PC-3 (cell line): Measurements from ENCODE around the gene ASTN2. TPM values are rescaled to one million over a fixed set of nuclear protein-coding genes. Genes with fewer than 3 reads are reported as not detected.
A peak's percentile ranks its signal among the peaks of the same experiment; 100 is the strongest.
"Not testable (repeated sequence)": the region's sequence is repeated elsewhere in the genome, so short reads cannot be mapped to it uniquely, and the experiment has no call there.

Experiments
- ATAC-seq: fragments of 200-7000 bp; cut with Tn5 transposase; 2 replicates; pipeline ENCODE4 v1.9.1; 2020; ENCODE audit warnings: mild to moderate bottlenecking, moderate library complexity
- BruUV-seq: library from RNA; stranded (reverse); fragments of 400-500 nt; replicated peaks from 2 replicates; lab custom pipeline; 2021; lab: Mats Ljungman, UMichigan
- CTCF ChIA-PET: fragments of 300-600 bp; sonication (Branson Sonifier 250); formaldehyde crosslinking; loops from one replicate; lab custom pipeline; 2022; ENCODE audit warnings: antibody characterized with exemption; lab: Charles Lee
- POLR2A ChIA-PET: fragments of 300-600 bp; sonication (Branson Sonifier 250); formaldehyde crosslinking; loops from one replicate; lab custom pipeline; 2022; ENCODE audit warnings: antibody characterized with exemption; ENCODE audit not compliant: unreplicated experiment; lab: Charles Lee
- DNase-seq: peaks from one replicate; pipeline ENCODE4 v3.0.0-alpha.2; 2015
- H2AFZ ChIP-seq: fragments of 300-600 bp; sonication (generic); 2 replicates; pipeline ENCODE4 v1.6.0; 2016; ENCODE audit warnings: antibody characterized with exemption, low read length
- H3F3A ChIP-seq: fragments of 300-600 bp; sonication (generic); one replicate; pipeline ENCODE4 v1.6.0; 2017; ENCODE audit warnings: antibody characterized with exemption, low read length, control low read depth, mild to moderate bottlenecking; ENCODE audit not compliant: unreplicated experiment
- H3K27ac ChIP-seq: fragments of 300-600 bp; sonication (generic); 2 replicates; pipeline ENCODE4 v1.5.1; 2016; ENCODE audit warnings: mild to moderate bottlenecking, low read length
- H3K27me3 ChIP-seq: fragments of 300-600 bp; sonication (generic); 2 replicates; pipeline ENCODE4 v1.6.1; 2016; ENCODE audit warnings: low read length, mixed read lengths
- H3K36me3 ChIP-seq: fragments of 300-600 bp; sonication (generic); 2 replicates; pipeline ENCODE4 v1.6.1; 2016; ENCODE audit warnings: low read depth, mixed run types, low read length, mixed read lengths
- H3K4me1 ChIP-seq: fragments of 300-600 bp; sonication (generic); 2 replicates; pipeline ENCODE4 v1.5.1; 2016; ENCODE audit warnings: low read length; ENCODE audit not compliant: insufficient read depth
- H3K4me2 ChIP-seq: fragments of 300-600 bp; sonication (generic); 2 replicates; pipeline ENCODE4 v1.6.0; 2016; ENCODE audit warnings: low read length
- H3K4me3 ChIP-seq: fragments of 300-600 bp; sonication (generic); 2 replicates; pipeline ENCODE4 v1.5.1; 2016; ENCODE audit warnings: mild to moderate bottlenecking, low read length, mixed read lengths
- H3K79me2 ChIP-seq: fragments of 300-600 bp; sonication (generic); 2 replicates; pipeline ENCODE4 v1.6.1; 2017; ENCODE audit warnings: low read length, mixed read lengths
- H3K9ac ChIP-seq: fragments of 300-600 bp; sonication (generic); 2 replicates; pipeline ENCODE4 v1.6.0; 2016; ENCODE audit warnings: mild to moderate bottlenecking, low read length
- H3K9me2 ChIP-seq: fragments of 300-600 bp; sonication (generic); replicated peaks from 2 replicates; pipeline ENCODE4 v1.6.1; 2016; ENCODE audit warnings: mixed run types, low read length, mixed read lengths
- H3K9me3 ChIP-seq: fragments of 300-600 bp; sonication (generic); 2 replicates; pipeline ENCODE4 v1.6.1; 2016; ENCODE audit warnings: low read length, mixed read lengths
- H4K20me1 ChIP-seq: fragments of 300-600 bp; sonication (generic); 2 replicates; pipeline ENCODE4 v1.6.1; 2016; ENCODE audit warnings: low read length, mixed read lengths
- EZH2 ChIP-seq: fragments of 300-600 bp; sonication (generic); IDR thresholded peaks from one replicate; pipeline ENCODE4 v1.6.1; 2017; ENCODE audit warnings: antibody characterized with exemption, mild to moderate bottlenecking, low read length; ENCODE audit not compliant: unreplicated experiment
- EZH2phosphoT487 ChIP-seq: fragments of 300-600 bp; sonication (generic); IDR thresholded peaks from 2 replicates; pipeline ENCODE4 v1.6.1; 2018; ENCODE audit warnings: mild to moderate bottlenecking, antibody characterized with exemption, low read length, borderline replicate concordance
- intact Hi-C: fragments of 100-400 bp; cut with micrococcal nuclease; formaldehyde crosslinking; loops from 2 replicates; pipeline ENCODE4 v1.9.0; 2023
- total RNA-seq: library from RNA; depleted of rRNA; stranded (reverse); fragments of >200 nt; gene quantifications from 2 replicates; pipeline ENCODE4 v1.2.3, GENCODE V29; 2014
- TF ChIP-seq, protein P1 (sequence below): fragments of 300-600 bp; sonication (generic); conservative IDR thresholded peaks from 2 replicates; pipeline ENCODE4 v1.5.1; 2017; ENCODE audit warnings: antibody characterized with exemption, low read depth, mild to moderate bottlenecking, low read length

The ASTN2 gene
- total RNA-seq, 1 experiment from 2014 or later: 3.5 TPM

DNA sequence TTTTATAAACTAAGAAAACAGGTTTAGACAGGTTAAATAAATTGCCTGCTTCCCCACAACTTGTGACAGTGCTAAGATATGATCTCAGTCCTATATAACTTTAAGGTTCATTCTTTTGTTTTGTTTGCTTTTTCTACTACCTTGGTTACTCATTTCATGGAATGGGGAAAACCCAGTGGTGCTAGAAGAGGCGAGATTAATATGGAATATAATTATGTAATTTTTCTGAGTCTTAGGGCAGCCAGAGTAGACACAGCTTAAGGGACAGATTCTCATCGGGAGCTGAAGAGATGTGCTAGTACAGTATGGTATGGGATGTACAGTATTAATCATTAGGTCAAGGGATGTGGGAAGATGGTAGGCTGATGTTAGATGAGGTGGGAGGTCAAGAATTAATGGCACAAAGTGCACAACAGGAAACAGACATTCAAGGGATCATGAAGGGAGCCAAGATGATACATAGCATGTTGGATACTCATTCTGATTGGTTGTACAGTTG is 721.6 kb downstream of the ASTN2 start:
- Histone ChIP-seq H3K36me3 (peaks cover 5% of the 10 kb centered on the region; the same call in 1 of the 2 replicates), H4K20me1 (peaks cover 3% of the 10 kb centered on the region; the same call in 1 of the 2 replicates), H3K79me2 (peaks cover 73% of the 10 kb centered on the region), H3F3A (no peaks in the 10 kb centered on the region), H3K9me2 (no peaks in the 10 kb centered on the region), H3K4me2 (peak overlapping the region; percentile 15; the same call in 1 of the 2 replicates), H3K27me3 (no peaks in the 10 kb centered on the region), H3K4me1 (peaks cover 30% of the 10 kb centered on the region), H3K27ac (peak overlapping the region; percentile 51), H3K9ac (no peak overlapping the region), H3K4me3 (no peak overlapping the region), H2AFZ (no peak overlapping the region), H3K9me3 (no peaks in the 10 kb centered on the region)
- BruUV-seq: no TSS peak
- peak; percentile 69 for ATAC-seq
- CTCF ChIA-PET: no interaction called here
- intact Hi-C loops: no loop called here
- peak; percentile 60 for DNase-seq
- TF ChIP-seq, protein P1, sequence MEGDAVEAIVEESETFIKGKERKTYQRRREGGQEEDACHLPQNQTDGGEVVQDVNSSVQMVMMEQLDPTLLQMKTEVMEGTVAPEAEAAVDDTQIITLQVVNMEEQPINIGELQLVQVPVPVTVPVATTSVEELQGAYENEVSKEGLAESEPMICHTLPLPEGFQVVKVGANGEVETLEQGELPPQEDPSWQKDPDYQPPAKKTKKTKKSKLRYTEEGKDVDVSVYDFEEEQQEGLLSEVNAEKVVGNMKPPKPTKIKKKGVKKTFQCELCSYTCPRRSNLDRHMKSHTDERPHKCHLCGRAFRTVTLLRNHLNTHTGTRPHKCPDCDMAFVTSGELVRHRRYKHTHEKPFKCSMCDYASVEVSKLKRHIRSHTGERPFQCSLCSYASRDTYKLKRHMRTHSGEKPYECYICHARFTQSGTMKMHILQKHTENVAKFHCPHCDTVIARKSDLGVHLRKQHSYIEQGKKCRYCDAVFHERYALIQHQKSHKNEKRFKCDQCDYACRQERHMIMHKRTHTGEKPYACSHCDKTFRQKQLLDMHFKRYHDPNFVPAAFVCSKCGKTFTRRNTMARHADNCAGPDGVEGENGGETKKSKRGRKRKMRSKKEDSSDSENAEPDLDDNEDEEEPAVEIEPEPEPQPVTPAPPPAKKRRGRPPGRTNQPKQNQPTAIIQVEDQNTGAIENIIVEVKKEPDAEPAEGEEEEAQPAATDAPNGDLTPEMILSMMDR: no peak
- POLR2A ChIA-PET: no interaction called here

DNA sequence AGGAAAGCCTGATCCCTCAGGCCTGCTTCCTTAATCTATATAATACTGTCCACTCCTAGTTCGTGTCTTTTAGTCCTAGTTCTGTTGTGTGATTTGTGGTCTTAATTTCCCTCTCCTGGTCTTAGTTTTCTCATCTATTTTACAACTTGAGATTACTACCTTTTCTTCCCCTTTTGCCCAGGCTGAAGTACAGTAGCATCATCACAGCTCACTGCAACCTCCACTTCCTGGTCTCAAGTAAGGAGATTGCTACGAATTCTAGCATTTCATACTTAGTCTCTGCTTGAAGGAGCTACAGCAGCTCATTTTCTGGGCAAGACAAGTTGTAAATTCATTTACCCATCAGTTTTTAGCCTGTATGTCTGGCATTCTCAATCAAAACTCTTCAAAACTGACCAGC is 722.2 kb downstream of the ASTN2 start:
- no peak overlapping the region for H2AFZ ChIP-seq
- no TSS peak for BruUV-seq
- H3K4me2 ChIP-seq: peak overlapping the region; percentile 15; the same call in 1 of the 2 replicates
- no peaks in the 10 kb centered on the region for H3K9me2 ChIP-seq
- peaks cover 79% of the 10 kb centered on the region for H3K79me2 ChIP-seq
- peaks cover 35% of the 10 kb centered on the region for H3K4me1 ChIP-seq
- intact Hi-C loops: no loop called here
- no peaks in the 10 kb centered on the region for H3K27me3 ChIP-seq
- no peak for ATAC-seq
- H3F3A ChIP-seq: no peaks in the 10 kb centered on the region
- H3K9me3 ChIP-seq: no peaks in the 10 kb centered on the region
- no peak overlapping the region for H3K9ac ChIP-seq
- H3K4me3 ChIP-seq: no peak overlapping the region
- H4K20me1 ChIP-seq: peaks cover 3% of the 10 kb centered on the region; the same call in 1 of the 2 replicates
- no peaks in the 10 kb centered on the region for H3K36me3 ChIP-seq
- POLR2A ChIA-PET: no interaction called here
- peak overlapping the region; percentile 51 for H3K27ac ChIP-seq
- TF ChIP-seq, protein P1: no peak
- no peak for TF ChIP-seq EZH2
- no peak for TF ChIP-seq EZH2phosphoT487
- DNase-seq: no peak
- CTCF ChIA-PET: no interaction called here

- no peaks in the 10 kb centered on the region for H3F3A ChIP-seq
- ChIA-PET CTCF (no interaction called here), POLR2A (no interaction called here)
- no peaks in the 10 kb centered on the region for H3K9me3 ChIP-seq
- peaks cover 3% of the 10 kb centered on the region; the same call in 1 of the 2 replicates for H4K20me1 ChIP-seq
- no TSS peak for BruUV-seq
- no peak overlapping the region for H3K27ac ChIP-seq
- intact Hi-C loops: no loop called here
- no peak overlapping the region for H3K4me2 ChIP-seq
- H3K9me2 ChIP-seq: no peaks in the 10 kb centered on the region
- H3K4me3 ChIP-seq: no peak overlapping the region
- no peak for ATAC-seq
- H3K27me3 ChIP-seq: no peaks in the 10 kb centered on the region
- H3K36me3 ChIP-seq: no peaks in the 10 kb centered on the region
- no peak for DNase-seq
- peaks cover 82% of the 10 kb centered on the region for H3K79me2 ChIP-seq
- no peak overlapping the region for H3K9ac ChIP-seq
- TF ChIP-seq, protein P1: no peak
- TF ChIP-seq EZH2: no peak
- no peak for TF ChIP-seq EZH2phosphoT487
- H3K4me1 ChIP-seq: peaks cover 37% of the 10 kb centered on the region
- no peak overlapping the region for H2AFZ ChIP-seq
Measured at GRCh38 chr9:116691607-116692006, 723.2 kb downstream of the ASTN2 start.

GRCh38 chr9:116690805-116691204 is 724.1 kb downstream of the ASTN2 start:
- H4K20me1 ChIP-seq, H2AFZ ChIP-seq, DNase-seq, H3K27ac ChIP-seq, intact Hi-C loops, H3K9ac ChIP-seq, BruUV-seq, ATAC-seq, H3K9me3 ChIP-seq, H3K4me2 ChIP-seq, POLR2A ChIA-PET, H3F3A ChIP-seq, H3K4me3 ChIP-seq, CTCF ChIA-PET, H3K36me3 ChIP-seq, H3K27me3 ChIP-seq, H3K9me2 ChIP-seq: not testable (repeated sequence)
- Histone ChIP-seq H3K4me1 (peaks cover 44% of the 10 kb centered on the region), H3K79me2 (peaks cover 78% of the 10 kb centered on the region)
